ENCODE measurements around the gene RAB40B. TPM values are rescaled to one million over a fixed set of nuclear protein-coding genes. Genes with fewer than 3 reads are reported as not detected.

Gene RAB40B
- total RNA-seq, 2 experiments from 2014 or later, result 1.6 to 2.0 TPM

DNA sequence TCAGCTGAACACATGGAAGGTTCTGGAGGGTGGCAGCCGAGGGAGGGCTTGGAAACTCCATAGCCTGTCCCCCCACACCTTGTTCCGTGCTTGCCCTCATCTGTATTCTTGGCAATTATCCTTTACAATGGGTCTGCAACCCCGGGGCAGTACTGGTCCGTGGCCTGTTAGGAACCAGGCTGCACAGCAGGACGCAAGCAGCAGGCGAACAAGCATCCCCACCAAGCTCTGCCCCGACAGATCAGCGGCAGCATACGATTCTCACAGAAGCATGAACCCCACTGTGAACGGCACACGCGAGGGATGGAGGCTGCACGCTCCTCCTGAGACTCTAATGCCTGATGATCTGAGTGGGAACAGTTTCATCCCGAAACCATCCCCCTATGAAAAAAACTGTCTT is 56.5 kb downstream of the RAB40B start:
- Mint-ChIP-seq H3K27me3 (no peaks in the 10 kb centered on the region), H3K27ac (no peak overlapping the region), H3K4me1 (ENCODE audit: low read depth) (peaks cover 37% of the 10 kb centered on the region), H3K9me3 (no peaks in the 10 kb centered on the region), H3K4me3 (no peak overlapping the region), H3K36me3 (ENCODE audit: low read depth) (peaks cover 65% of the 10 kb centered on the region)
- Histone ChIP-seq H3K27ac (ENCODE audit: low read depth in 1 of 2, low read length in 2 of 2) (no peak overlapping the region), H3K27me3 (ENCODE audit: control insufficient read depth in 1 of 2, insufficient read depth in 2 of 2, low read length in 2 of 2) (no peaks in the 10 kb centered on the region), H3K4me3 (ENCODE audit: low read length) (no peak overlapping the region), H3K36me3 (ENCODE audit: insufficient read depth, low read length) (peaks cover 57% of the 10 kb centered on the region), H3K9me3 (ENCODE audit: control insufficient read depth in 1 of 2, insufficient read depth in 1 of 2, low read length in 2 of 2) (no peaks in the 10 kb centered on the region), H3K4me1 (ENCODE audit: insufficient read depth, low read length) (peaks cover 38% of the 10 kb centered on the region)
- CTCF ChIA-PET, result no interaction called here
- TF ChIP-seq CTCF (IDR thresholded peaks at IDR 0.05), result no peak
- POLR2A ChIA-PET, result no interaction called here
- no peak for DNase-seq
- intact Hi-C loops (cut with DNase I, micrococcal nuclease), result no loop called here
- ATAC-seq (ENCODE audit: poor library complexity), result no peak

DNA sequence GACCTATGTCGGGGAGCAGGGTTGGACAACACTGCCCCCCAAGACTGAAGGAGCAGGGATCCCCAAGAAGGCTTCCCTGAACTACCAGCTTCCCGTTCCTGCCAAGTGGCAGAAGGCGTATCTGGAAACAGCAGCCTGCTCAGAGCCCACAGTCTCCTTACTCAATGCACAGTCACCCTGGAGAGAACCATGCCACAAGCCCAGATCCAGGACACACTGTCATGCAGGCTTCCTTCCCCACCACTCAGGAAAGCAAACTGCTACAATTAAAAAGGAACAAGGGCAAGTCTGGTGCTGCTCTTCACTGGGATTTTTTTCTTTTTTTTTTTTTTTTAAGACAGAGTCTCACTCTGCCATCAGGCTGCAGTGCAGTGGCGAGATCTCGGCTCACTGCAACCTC is 58.5 kb downstream of the RAB40B start:
- H3K36me3 ChIP-seq (ENCODE audit: insufficient read depth, low read length), result peaks cover 60% of the 10 kb centered on the region
- H3K4me3 Mint-ChIP-seq, result no peak overlapping the region
- peaks cover 18% of the 10 kb centered on the region for H3K4me1 Mint-ChIP-seq (ENCODE audit: low read depth)
- no peaks in the 10 kb centered on the region for H3K9me3 ChIP-seq (ENCODE audit: control insufficient read depth in 1 of 2, insufficient read depth in 1 of 2, low read length in 2 of 2)
- no peaks in the 10 kb centered on the region for H3K9me3 Mint-ChIP-seq
- H3K27ac Mint-ChIP-seq, result no peak overlapping the region
- intact Hi-C loops (cut with DNase I, micrococcal nuclease), result no loop called here
- no peak overlapping the region for H3K4me3 ChIP-seq (ENCODE audit: low read length)
- H3K27me3 ChIP-seq (ENCODE audit: control insufficient read depth in 1 of 2, insufficient read depth in 2 of 2, low read length in 2 of 2), result no peaks in the 10 kb centered on the region
- peaks cover 69% of the 10 kb centered on the region for H3K36me3 Mint-ChIP-seq (ENCODE audit: low read depth)
- H3K27ac ChIP-seq (ENCODE audit: low read depth in 1 of 2, low read length in 2 of 2), result no peak overlapping the region
- DNase-seq, result no peak
- CTCF ChIA-PET, result no interaction called here
- POLR2A ChIA-PET, result interaction anchor here (0.6 kb wide), 1 partner anchor 1678 kb away, joined by 3 read pairs; no protein-coding TSS in a partner anchor
- H3K4me1 ChIP-seq (ENCODE audit: insufficient read depth, low read length), result peaks cover 24% of the 10 kb centered on the region
- ATAC-seq (ENCODE audit: poor library complexity), result no peak
- no peak for TF ChIP-seq CTCF (IDR thresholded peaks at IDR 0.05)
- no peaks in the 10 kb centered on the region for H3K27me3 Mint-ChIP-seq

GRCh38 chr17:82639628-82640027 is 58.9 kb downstream of the RAB40B start:
- intact Hi-C loops (cut with DNase I, micrococcal nuclease), result no loop called here
- Histone ChIP-seq H3K9me3 (ENCODE audit: control insufficient read depth in 1 of 2, insufficient read depth in 1 of 2, low read length in 2 of 2) (no peaks in the 10 kb centered on the region), H3K27me3 (ENCODE audit: control insufficient read depth in 1 of 2, insufficient read depth in 2 of 2, low read length in 2 of 2) (no peaks in the 10 kb centered on the region), H3K27ac (ENCODE audit: low read depth in 1 of 2, low read length in 2 of 2) (no peak overlapping the region), H3K4me1 (ENCODE audit: insufficient read depth, low read length) (peaks cover 24% of the 10 kb centered on the region), H3K4me3 (ENCODE audit: low read length) (no peak overlapping the region), H3K36me3 (ENCODE audit: insufficient read depth, low read length) (peaks cover 61% of the 10 kb centered on the region)
- no peak for TF ChIP-seq CTCF (IDR thresholded peaks at IDR 0.05)
- Mint-ChIP-seq H3K27me3 (no peaks in the 10 kb centered on the region), H3K4me1 (ENCODE audit: low read depth) (peaks cover 17% of the 10 kb centered on the region), H3K9me3 (no peaks in the 10 kb centered on the region), H3K36me3 (ENCODE audit: low read depth) (peaks cover 69% of the 10 kb centered on the region), H3K4me3 (no peak overlapping the region), H3K27ac (no peak overlapping the region)
- ChIA-PET CTCF (no interaction called here), POLR2A (no interaction called here)
- ATAC-seq (ENCODE audit: poor library complexity) (no peak), DNase-seq (no peak)
